Spleen (tissue), 11 donors: ENCODE results near the gene FAM193A. TPM values are rescaled to one million over a fixed set of nuclear protein-coding genes. Genes with fewer than 3 reads are reported as not detected.

ENCODE experiments used
- DNase-seq: peaks from one replicate; pipeline ENCODE4 v3.0.0-alpha.2; 2020
- H3K27ac ChIP-seq, 8 donors: fragments of 200-600 bp; sonication (generic) in 7 of 8; 1 replicate in 4 of 8; 2 replicates in 4 of 8; pipeline versions ENCODE4 v1.5.0 to v1.8.0; 2016 to 2021; ENCODE audit warnings: inconsistent platforms in 4 of 8, mild to moderate bottlenecking in 4 of 8, moderate library complexity in 1 of 8
- H3K27me3 ChIP-seq, 7 donors: fragments of 200-600 bp; sonication (generic) in 6 of 7; replicated peaks in 1 of 7; 1 replicate in 4 of 7; 2 replicates in 3 of 7; pipeline versions ENCODE4 v1.5.0 to v1.8.0; 2016 to 2021; ENCODE audit warnings: inconsistent platforms in 3 of 7, mild to moderate bottlenecking in 1 of 7
- H3K36me3 ChIP-seq, 6 donors: fragments of 200-600 bp; sonication (generic) in 5 of 6; 1 replicate in 4 of 6; 2 replicates in 2 of 6; pipeline versions ENCODE4 v1.5.0 to v1.8.0; 2016 to 2021; ENCODE audit warnings: inconsistent platforms in 2 of 6
- H3K4me1 ChIP-seq, 6 donors: fragments of 200-600 bp; sonication (generic) in 5 of 6; 1 replicate in 3 of 6; 2 replicates in 3 of 6; pipeline versions ENCODE4 v1.5.0 to v1.8.0; 2016 to 2021; ENCODE audit warnings: inconsistent platforms in 3 of 6
- H3K4me3 ChIP-seq, 8 donors: fragments of 200-600 bp; sonication (generic) in 7 of 8; 1 replicate in 4 of 8; 2 replicates in 4 of 8; pipeline versions ENCODE4 v1.5.0 to v1.8.0; 2016 to 2021; ENCODE audit warnings: inconsistent platforms in 4 of 8, mild to moderate bottlenecking in 4 of 8, moderate library complexity in 2 of 8
- H3K9me3 ChIP-seq, 8 donors: fragments of 200-600 bp; sonication (generic) in 7 of 8; 1 replicate in 4 of 8; 2 replicates in 4 of 8; pipeline versions ENCODE4 v1.5.0 to v1.8.0; 2016 to 2021; ENCODE audit warnings: inconsistent platforms in 4 of 8
- POLR2A ChIP-seq, 3 donors: fragments of 450-650 bp; IDR thresholded peaks; one replicate each; pipeline ENCODE4 v1.5.1; 2017; ENCODE audit warnings: antibody characterized with exemption in 3 of 3, mild to moderate bottlenecking in 1 of 3
- POLR2AphosphoS5 ChIP-seq, 3 donors: sonication (generic); formaldehyde crosslinking; IDR thresholded peaks; one replicate each; pipeline ENCODE4 v1.5.1; 2017; ENCODE audit warnings: antibody characterized with exemption in 3 of 3
- WGBS, 5 donors: extraction: QIAGEN DNeasy Blood & Tissue Kit in 3 of 5; methylation state at CpG; one replicate each; pipeline versions ENCODE4 v1.1.5 to v1.1.7; 2013 to 2018; 5-methylcytosine and 5-hydroxymethylcytosine counted together
- intact Hi-C: fragments of 100-400 bp; cut with DNase I; formaldehyde crosslinking; loops from one replicate; pipeline ENCODE4 v1.15.0; 2023; ENCODE audit warnings: low total_unique reads
- polyA plus RNA-seq, 3 donors: library from polyadenylated mRNA; stranded (reverse); fragments of 200-250 nt; gene quantifications; one replicate each; pipeline ENCODE4 v1.2.1, GENCODE V29; 2013
- total RNA-seq, 7 donors: library from RNA; depleted of rRNA in 3 of 7; stranded (reverse); fragments of >200 nt in 3 of 7; fragmentation: NEBNext Ultra II Directional in 4 of 7; extraction: Animal tissue kit (Norgen Biotek cat#: 25700) in 4 of 7; gene quantifications; one replicate each; pipeline versions ENCODE4 v1.1.0 to v1.2.1, GENCODE V29; 2016 to 2021
- TF ChIP-seq, protein P1 (sequence below), 11 experiments: fragments of 200-600 bp in 7 of 11; fragments of 450-650 bp in 4 of 11; sonication (generic) in 4 of 11; IDR thresholded peaks in 8 of 11; conservative IDR thresholded peaks in 3 of 11; 1 replicate in 7 of 11; 2 replicates in 4 of 11; pipeline versions ENCODE4 v1.4.0 to v1.8.0; 2016 to 2021; ENCODE audit warnings: antibody characterized with exemption in 11 of 11, inconsistent platforms in 4 of 11, mild to moderate bottlenecking in 1 of 11
- donor health status: healthy with polysubstance abuse.
- donor health status: DM: no; HTN: no; CAD: no; lungs with moderate emphysema.
- donor health status: DM: no; HTN: no; CAD: no.
- donor health status: Bipolar disorder and iron deficiency.
- donor health status: healthy.
- donor health status: DM: no; HTN: no; CAD: no.
- donor health status: DM: yes; HTN: yes; CAD: no.

FAM193A gene
- total and polyA plus RNA-seq, 10 donors, result 6.2 to 37.7 (median 31.6) TPM

GRCh38 chr4:2574009-2574408 is 37.6 kb downstream of the FAM193A start:
- peaks cover 0 to 15% (median 0%) of the 10 kb centered on the region in 6 donors for H3K36me3 ChIP-seq
- H3K27me3 ChIP-seq, result no peaks in the 10 kb centered on the region
- peak overlapping the region in 2 of 8 donors; percentile 23 to 27 for H3K27ac ChIP-seq
- TF ChIP-seq, protein P1, sequence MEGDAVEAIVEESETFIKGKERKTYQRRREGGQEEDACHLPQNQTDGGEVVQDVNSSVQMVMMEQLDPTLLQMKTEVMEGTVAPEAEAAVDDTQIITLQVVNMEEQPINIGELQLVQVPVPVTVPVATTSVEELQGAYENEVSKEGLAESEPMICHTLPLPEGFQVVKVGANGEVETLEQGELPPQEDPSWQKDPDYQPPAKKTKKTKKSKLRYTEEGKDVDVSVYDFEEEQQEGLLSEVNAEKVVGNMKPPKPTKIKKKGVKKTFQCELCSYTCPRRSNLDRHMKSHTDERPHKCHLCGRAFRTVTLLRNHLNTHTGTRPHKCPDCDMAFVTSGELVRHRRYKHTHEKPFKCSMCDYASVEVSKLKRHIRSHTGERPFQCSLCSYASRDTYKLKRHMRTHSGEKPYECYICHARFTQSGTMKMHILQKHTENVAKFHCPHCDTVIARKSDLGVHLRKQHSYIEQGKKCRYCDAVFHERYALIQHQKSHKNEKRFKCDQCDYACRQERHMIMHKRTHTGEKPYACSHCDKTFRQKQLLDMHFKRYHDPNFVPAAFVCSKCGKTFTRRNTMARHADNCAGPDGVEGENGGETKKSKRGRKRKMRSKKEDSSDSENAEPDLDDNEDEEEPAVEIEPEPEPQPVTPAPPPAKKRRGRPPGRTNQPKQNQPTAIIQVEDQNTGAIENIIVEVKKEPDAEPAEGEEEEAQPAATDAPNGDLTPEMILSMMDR (IDR thresholded peaks at IDR 0.05 in 8 of 11, conservative IDR thresholded peaks at IDR 0.05 in 3 of 11), result no peak
- TF ChIP-seq POLR2A (IDR thresholded peaks at IDR 0.05), result no peak
- TF ChIP-seq POLR2AphosphoS5 (IDR thresholded peaks at IDR 0.05), result no peak
- intact Hi-C loops, result no loop called here
- H3K4me1 ChIP-seq, result peaks cover 10 to 83% (median 59%) of the 10 kb centered on the region in 6 donors
- no peak for DNase-seq
- WGBS, 5 donors, result 78 to 87% (median 83%) methylated on average over 7 of the region's 7 CpGs
- H3K9me3 ChIP-seq, result no peaks in the 10 kb centered on the region
- no peak overlapping the region for H3K4me3 ChIP-seq

DNA sequence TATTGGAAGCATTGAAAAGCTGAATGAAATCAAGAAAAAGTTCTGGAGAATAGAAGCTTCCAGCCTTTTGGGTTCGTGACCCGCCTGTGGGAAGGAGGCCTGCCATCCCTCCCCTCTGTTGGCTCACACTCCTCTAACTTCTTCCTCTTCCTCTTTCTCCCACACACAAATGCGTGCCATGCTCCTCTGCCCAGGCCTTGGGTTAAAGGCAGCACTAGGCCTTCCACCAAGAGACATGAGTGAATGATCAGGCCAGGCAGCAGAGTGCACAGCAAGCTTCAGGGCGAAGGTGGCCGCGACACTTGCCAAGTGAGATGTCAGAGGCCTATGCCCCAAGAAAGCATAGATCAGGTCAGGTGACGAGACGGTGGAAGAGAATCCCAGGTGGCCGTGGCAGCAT is 38.4 kb downstream of the FAM193A start:
- intact Hi-C loops, result no loop called here
- peak overlapping the region in 2 of 8 donors; percentile 22 to 23 for H3K27ac ChIP-seq
- no peak overlapping the region for H3K4me3 ChIP-seq
- H3K27me3 ChIP-seq, result no peaks in the 10 kb centered on the region
- no peak for DNase-seq
- peaks cover 0 to 4% (median 0%) of the 10 kb centered on the region in 8 donors for H3K9me3 ChIP-seq
- peaks cover 10 to 75% (median 55%) of the 10 kb centered on the region in 6 donors for H3K4me1 ChIP-seq
- TF ChIP-seq, protein P1 (IDR thresholded peaks at IDR 0.05 in 8 of 11, conservative IDR thresholded peaks at IDR 0.05 in 3 of 11), result no peak
- TF ChIP-seq POLR2AphosphoS5 (IDR thresholded peaks at IDR 0.05) (peak in 2 of 3 donors; percentile 36 to 37), POLR2A (IDR thresholded peaks at IDR 0.05) (no peak)
- peaks cover 0 to 9% (median 0%) of the 10 kb centered on the region in 6 donors for H3K36me3 ChIP-seq
- WGBS, 5 donors, result 69 to 81% (median 77%) methylated on average over 9 of the region's 9 CpGs

GRCh38 chr4:2576290-2576689 is 39.8 kb downstream of the FAM193A start:
- Histone ChIP-seq H3K4me3 (no peak overlapping the region), H3K9me3 (peaks cover 0 to 8% (median 0%) of the 10 kb centered on the region in 8 donors), H3K27me3 (no peaks in the 10 kb centered on the region), H3K36me3 (peaks cover 0 to 15% (median 0%) of the 10 kb centered on the region in 6 donors), H3K4me1 (peaks cover 2 to 62% (median 42%) of the 10 kb centered on the region in 6 donors), H3K27ac (no peak overlapping the region)
- WGBS, 5 donors, result 90 to 97% (median 95%) methylated on average over 3 to 4 of the region's 4 CpGs
- intact Hi-C loops, result no loop called here
- no peak for DNase-seq
- TF ChIP-seq POLR2AphosphoS5 (IDR thresholded peaks at IDR 0.05), result no peak
- TF ChIP-seq, protein P1 (IDR thresholded peaks at IDR 0.05 in 8 of 11, conservative IDR thresholded peaks at IDR 0.05 in 3 of 11), result no peak
- no peak for TF ChIP-seq POLR2A (IDR thresholded peaks at IDR 0.05)

DNA sequence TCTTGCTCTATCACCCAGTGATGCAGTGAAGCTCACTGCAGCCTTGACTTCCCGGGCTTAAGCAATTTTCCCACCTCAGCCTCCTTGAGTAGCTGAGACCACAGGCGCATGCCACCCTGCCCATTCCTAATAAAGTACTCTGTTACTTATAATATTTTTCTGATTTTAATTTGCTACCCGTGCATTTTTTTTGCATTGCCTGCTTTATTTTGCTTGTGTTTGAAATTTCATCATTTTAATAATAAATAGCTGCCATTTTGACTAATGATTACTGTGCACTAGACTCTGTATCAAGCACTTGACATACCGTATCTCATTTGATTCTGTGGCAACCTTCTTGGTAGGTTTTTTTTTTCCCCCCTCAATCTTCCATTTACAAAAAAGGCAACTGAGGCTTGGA is 41.7 kb downstream of the FAM193A start:
- TF ChIP-seq, protein P1 (IDR thresholded peaks at IDR 0.05 in 8 of 11, conservative IDR thresholded peaks at IDR 0.05 in 3 of 11), result no peak
- TF ChIP-seq POLR2AphosphoS5 (IDR thresholded peaks at IDR 0.05) (no peak), POLR2A (IDR thresholded peaks at IDR 0.05) (no peak)
- intact Hi-C loops, result no loop called here
- H3K4me3 ChIP-seq, result no peak overlapping the region
- H3K27me3 ChIP-seq, result no peaks in the 10 kb centered on the region
- WGBS, 5 donors, result 93 to 97% (median 94%) methylated on average over 4 of the region's 4 CpGs
- DNase-seq, result no peak
- H3K4me1 ChIP-seq, result peaks cover 9 to 62% (median 39%) of the 10 kb centered on the region in 6 donors
- no peak overlapping the region for H3K27ac ChIP-seq
- H3K9me3 ChIP-seq, result peaks cover 0 to 8% (median 0%) of the 10 kb centered on the region in 8 donors
- H3K36me3 ChIP-seq, result peaks cover 0 to 15% (median 0%) of the 10 kb centered on the region in 6 donors
